ENCODE results near the gene ANKRD12.

- TF ChIP-seq POLR2A (IDR thresholded peaks at IDR 0.05) = no peak
- TF ChIP-seq, protein P1, sequence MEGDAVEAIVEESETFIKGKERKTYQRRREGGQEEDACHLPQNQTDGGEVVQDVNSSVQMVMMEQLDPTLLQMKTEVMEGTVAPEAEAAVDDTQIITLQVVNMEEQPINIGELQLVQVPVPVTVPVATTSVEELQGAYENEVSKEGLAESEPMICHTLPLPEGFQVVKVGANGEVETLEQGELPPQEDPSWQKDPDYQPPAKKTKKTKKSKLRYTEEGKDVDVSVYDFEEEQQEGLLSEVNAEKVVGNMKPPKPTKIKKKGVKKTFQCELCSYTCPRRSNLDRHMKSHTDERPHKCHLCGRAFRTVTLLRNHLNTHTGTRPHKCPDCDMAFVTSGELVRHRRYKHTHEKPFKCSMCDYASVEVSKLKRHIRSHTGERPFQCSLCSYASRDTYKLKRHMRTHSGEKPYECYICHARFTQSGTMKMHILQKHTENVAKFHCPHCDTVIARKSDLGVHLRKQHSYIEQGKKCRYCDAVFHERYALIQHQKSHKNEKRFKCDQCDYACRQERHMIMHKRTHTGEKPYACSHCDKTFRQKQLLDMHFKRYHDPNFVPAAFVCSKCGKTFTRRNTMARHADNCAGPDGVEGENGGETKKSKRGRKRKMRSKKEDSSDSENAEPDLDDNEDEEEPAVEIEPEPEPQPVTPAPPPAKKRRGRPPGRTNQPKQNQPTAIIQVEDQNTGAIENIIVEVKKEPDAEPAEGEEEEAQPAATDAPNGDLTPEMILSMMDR (IDR thresholded peaks at IDR 0.05) = no peak
These were observed 185.2 kb downstream of the ANKRD12 start for GRCh38 chr18:9321736-9322135.

Measured in esophagus squamous epithelium (tissue), 4 donors.